ENCODE results near the gene KCNJ6.

- no peak for TF ChIP-seq POLR2A (IDR thresholded peaks at IDR 0.05; ENCODE audit: low read depth, low read length)
- TF ChIP-seq TAF1 (IDR thresholded peaks at IDR 0.05; ENCODE audit: low read depth, low read length) = no peak
- no peak for TF ChIP-seq POLR2AphosphoS5 (IDR thresholded peaks at IDR 0.05; ENCODE audit: low read depth, low read length)
- TF ChIP-seq SPI1 (IDR thresholded peaks at IDR 0.05; ENCODE audit: low read depth, low read length) = no peak
- no peak for TF ChIP-seq PAX5 (IDR thresholded peaks at IDR 0.05; ENCODE audit: insufficient read depth, low read length, severe bottlenecking)
Observed at GRCh38 chr21:37639756-37640155, 276.5 kb downstream of the KCNJ6 start.

Data from GM12891 (cell line).